Effector memory CD4-positive, alpha-beta T cell (primary cell): ENCODE data around the gene ACOT2.
"Not testable (repeated sequence)": the region's sequence is repeated elsewhere in the genome, so short reads cannot be mapped to it uniquely, and the experiment has no call there.

Experiments used
- DNase-seq, 3 donors: peaks; one replicate each; pipeline ENCODE4 v3.0.0-alpha.2; 2020
- H3K27ac ChIP-seq: 2 replicates; pipeline ENCODE4 v1.7.0; 2013; ENCODE audit warnings: mild to moderate bottlenecking, low read length, moderate library complexity; ENCODE audit not compliant: insufficient read depth, poor library complexity, severe bottlenecking
- H3K27me3 ChIP-seq: replicated peaks from 2 replicates; pipeline ENCODE4 v1.7.0; 2013; ENCODE audit warnings: mild to moderate bottlenecking, low read length; ENCODE audit not compliant: insufficient read depth, control insufficient read depth, poor library complexity, severe bottlenecking
- H3K36me3 ChIP-seq: 2 replicates; pipeline ENCODE4 v1.7.0; 2013; ENCODE audit warnings: mild to moderate bottlenecking, low read length, moderate library complexity; ENCODE audit not compliant: control insufficient read depth, insufficient read depth
- H3K4me1 ChIP-seq: 2 replicates; pipeline ENCODE4 v1.7.0; 2013; ENCODE audit warnings: low read length, mild to moderate bottlenecking; ENCODE audit not compliant: control insufficient read depth, insufficient read depth, poor library complexity, severe bottlenecking
- H3K4me3 ChIP-seq: 2 replicates; pipeline ENCODE4 v1.7.0; 2013; ENCODE audit warnings: low read length, low read depth, mild to moderate bottlenecking; ENCODE audit not compliant: insufficient read depth, poor library complexity, severe bottlenecking
- H3K9me3 ChIP-seq: 2 replicates; pipeline ENCODE4 v1.7.0; 2013; ENCODE audit warnings: mild to moderate bottlenecking, low read length, moderate library complexity; ENCODE audit not compliant: control insufficient read depth

Gene ACOT2

GRCh38 chr14:73567951-73568885, 795 bp upstream of the ACOT2 start:
- peaks cover 17% of the 10 kb centered on the region for H3K4me1 ChIP-seq
- H3K36me3 ChIP-seq = no peaks in the 10 kb centered on the region
- peak overlapping the region; percentile 87 for H3K4me3 ChIP-seq
- no peak for DNase-seq
- no peaks in the 10 kb centered on the region for H3K27me3 ChIP-seq
- H3K9me3 ChIP-seq = no peaks in the 10 kb centered on the region
- peak overlapping the region; percentile 76 for H3K27ac ChIP-seq

DNA sequence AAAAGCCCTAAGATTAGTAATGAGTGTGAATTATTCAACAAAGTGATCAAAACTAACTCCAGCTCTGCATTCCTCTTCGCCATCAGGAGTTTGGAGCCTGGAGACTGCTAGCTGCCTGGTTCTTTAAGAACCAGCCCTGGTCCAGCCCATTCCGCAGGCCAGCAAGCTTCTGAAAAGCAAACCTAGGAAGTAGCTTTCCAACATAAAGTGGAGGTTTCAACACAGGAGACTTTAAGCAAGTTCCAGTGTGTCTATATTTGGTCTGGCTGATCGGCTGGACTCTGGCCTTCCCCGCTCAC, 178 bp upstream of the ACOT2 start:
- Histone ChIP-seq H3K27ac (peak overlapping the region; percentile 76), H3K4me3 (peak overlapping the region; percentile 87), H3K4me1 (peaks cover 17% of the 10 kb centered on the region)
- H3K9me3 ChIP-seq, H3K36me3 ChIP-seq, H3K27me3 ChIP-seq, DNase-seq: not testable (repeated sequence)

- H3K9me3 ChIP-seq, H3K4me3 ChIP-seq, H3K27me3 ChIP-seq, H3K27ac ChIP-seq, H3K36me3 ChIP-seq: not testable (repeated sequence)
- H3K4me1 ChIP-seq = peaks cover 17% of the 10 kb centered on the region
- DNase-seq = peak in 2 of 3 donors; percentile 24 to 32
These were observed 1.9 kb downstream of the ACOT2 start for GRCh38 chr14:73570913-73571312.

- H3K4me3 ChIP-seq, H3K27ac ChIP-seq, DNase-seq, H3K4me1 ChIP-seq, H3K9me3 ChIP-seq, H3K27me3 ChIP-seq, H3K36me3 ChIP-seq: not testable (repeated sequence)
These were observed 4.0 kb downstream of the ACOT2 start for GRCh38 chr14:73573034-73573433.

- not testable (repeated sequence) for H3K27me3 ChIP-seq, H3K27ac ChIP-seq, DNase-seq, H3K4me1 ChIP-seq, H3K9me3 ChIP-seq, H3K4me3 ChIP-seq, H3K36me3 ChIP-seq
These were observed 4.7 kb downstream of the ACOT2 start for GRCh38 chr14:73573740-73574139.

DNA sequence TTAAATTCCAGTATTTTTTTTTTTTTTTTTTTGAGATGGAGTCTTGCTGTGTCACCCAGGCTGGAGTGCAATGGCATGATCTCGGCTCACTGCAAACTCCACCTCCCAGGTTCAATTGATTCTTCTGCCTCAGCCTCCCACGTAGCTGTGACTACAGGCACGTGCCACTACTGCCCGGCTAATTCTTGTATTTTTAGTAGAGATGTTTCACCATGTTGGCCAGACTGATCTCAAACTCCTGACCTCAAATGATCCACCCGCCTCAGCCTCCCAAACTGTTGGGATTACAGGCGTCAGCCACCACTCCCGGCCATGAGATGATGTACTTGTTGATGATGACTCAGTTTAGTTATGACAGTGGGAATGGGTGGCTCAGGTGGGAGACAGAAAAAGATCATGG, 5.2 kb downstream of the ACOT2 start:
- H3K27me3 ChIP-seq, H3K27ac ChIP-seq: not testable (repeated sequence)

GRCh38 chr14:73576391-73576790, 7.4 kb downstream of the ACOT2 start:
- Histone ChIP-seq H3K9me3 (no peaks in the 10 kb centered on the region), H3K27ac (no peak overlapping the region), H3K4me1 (no peaks in the 10 kb centered on the region), H3K27me3 (no peaks in the 10 kb centered on the region), H3K4me3 (no peak overlapping the region), H3K36me3 (peaks cover 7% of the 10 kb centered on the region)
- no peak for DNase-seq

More for the DNA sequence above, 5.2 kb downstream of the ACOT2 start:
- not testable (repeated sequence) for H3K4me1 ChIP-seq, DNase-seq, H3K4me3 ChIP-seq, H3K36me3 ChIP-seq, H3K9me3 ChIP-seq

DNA sequence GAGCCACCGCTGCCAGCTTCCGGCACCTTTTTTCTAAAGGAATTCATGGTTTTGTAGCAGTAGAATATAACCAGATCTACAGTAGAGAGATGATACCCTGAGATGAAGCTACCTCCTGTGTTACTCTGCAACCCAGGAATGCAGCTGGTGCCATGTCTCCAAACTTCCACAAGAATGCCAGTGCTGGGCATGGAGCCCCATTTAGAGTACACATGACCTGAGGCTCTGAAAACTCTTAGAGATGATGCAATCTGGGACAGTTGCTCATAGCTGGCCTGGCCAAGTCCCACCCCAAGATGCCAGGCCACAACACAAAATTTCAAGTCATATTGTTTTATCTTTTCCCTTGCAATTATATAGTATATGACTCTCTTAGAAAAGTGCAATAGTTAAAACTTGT, 8.2 kb downstream of the ACOT2 start:
- not testable (repeated sequence) for H3K9me3 ChIP-seq, H3K36me3 ChIP-seq, H3K27ac ChIP-seq, H3K4me1 ChIP-seq, H3K27me3 ChIP-seq, DNase-seq, H3K4me3 ChIP-seq

DNA sequence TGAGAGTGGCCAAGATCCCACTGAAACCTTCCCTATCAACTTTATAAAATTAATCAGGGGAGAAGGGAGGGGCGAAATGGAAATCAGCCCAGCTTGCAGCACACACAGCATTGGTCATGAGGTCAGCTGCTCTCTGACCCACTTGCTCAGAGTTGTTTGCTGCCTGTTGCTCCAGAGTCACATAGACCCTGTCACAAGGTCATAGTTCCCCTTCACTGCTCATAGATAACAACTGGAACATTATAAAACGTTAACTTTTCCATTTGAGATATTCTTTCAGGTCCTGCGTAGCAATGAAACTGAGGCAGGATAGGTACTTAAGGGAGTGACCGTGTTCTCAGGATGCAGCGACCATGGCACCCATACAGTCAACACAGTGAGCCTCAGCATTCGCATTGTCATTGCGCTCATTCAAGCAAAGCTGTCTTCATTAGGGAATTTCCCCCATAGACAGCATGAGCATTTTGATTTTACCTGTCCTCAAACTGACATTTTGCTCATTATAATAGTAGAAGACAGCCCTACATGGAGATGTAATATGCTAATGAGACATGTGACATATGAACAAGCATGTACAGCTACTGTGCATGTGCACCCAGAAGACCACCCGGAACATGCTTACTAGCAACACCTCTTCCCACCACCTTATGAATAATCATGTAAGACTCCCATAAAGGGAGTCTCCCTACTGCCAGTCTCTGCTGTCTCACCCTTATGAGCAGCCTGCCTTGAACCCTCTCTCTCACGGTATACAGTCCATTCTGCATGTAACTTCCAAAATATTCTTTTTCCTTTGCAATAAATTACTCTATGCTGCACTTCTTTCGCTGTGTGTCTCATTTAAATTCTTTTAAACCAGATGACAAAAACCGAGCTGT, 13.3 kb downstream of the ACOT2 start:
- DNase-seq = not testable (repeated sequence)

DNA sequence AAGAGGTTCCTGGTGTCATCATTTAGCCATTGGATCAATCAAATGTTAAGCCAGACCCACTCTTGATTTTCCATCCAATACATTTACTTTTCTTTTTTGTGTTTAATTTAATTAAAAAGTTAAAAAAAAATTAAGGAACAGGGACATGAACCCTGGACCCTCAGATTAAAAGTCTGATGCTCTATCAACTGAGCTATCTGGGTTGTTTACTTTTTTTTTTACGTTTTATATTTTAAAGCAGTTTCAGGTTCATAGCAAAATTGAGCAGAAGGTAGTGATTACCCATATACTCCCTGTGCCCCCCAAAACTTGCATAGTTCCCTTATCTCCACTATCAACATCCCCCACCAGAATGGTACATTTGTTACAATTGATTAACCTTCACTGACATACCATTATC, 19.7 kb downstream of the ACOT2 start:
- Histone ChIP-seq H3K36me3 (no peaks in the 10 kb centered on the region), H3K27ac (no peak overlapping the region), H3K4me3 (no peak overlapping the region), H3K4me1 (no peaks in the 10 kb centered on the region), H3K27me3 (no peaks in the 10 kb centered on the region), H3K9me3 (no peaks in the 10 kb centered on the region)
- no peak for DNase-seq

More for the DNA sequence above, 13.3 kb downstream of the ACOT2 start:
- H3K27ac ChIP-seq, H3K4me3 ChIP-seq, H3K36me3 ChIP-seq, H3K9me3 ChIP-seq, H3K4me1 ChIP-seq, H3K27me3 ChIP-seq: not testable (repeated sequence)
